Brain microvascular endothelial cell (primary cell): ENCODE data around the gene SORBS1.
"Not testable (repeated sequence)": the region's sequence is repeated elsewhere in the genome, so short reads cannot be mapped to it uniquely, and the experiment has no call there.

ENCODE experiments used
- DNase-seq: peaks from one replicate; pipeline ENCODE4 v3.0.0-alpha.2; 2020
- H3K27ac ChIP-seq: fragments of 250-450 bp; sonication (Bioruptor Pico); 2 replicates; pipeline ENCODE4 v1.5.1; 2020; ENCODE audit warnings: mild to moderate bottlenecking, moderate library complexity
- H3K27me3 ChIP-seq: fragments of 250-450 bp; sonication (Bioruptor Pico); replicated peaks from 2 replicates; pipeline ENCODE4 v1.5.1; 2020; ENCODE audit warnings: mild to moderate bottlenecking
- H3K36me3 ChIP-seq: fragments of 250-450 bp; sonication (Bioruptor Pico); replicated peaks from 2 replicates; pipeline ENCODE4 v1.5.1; 2020; ENCODE audit warnings: mild to moderate bottlenecking
- H3K4me3 ChIP-seq: 2 replicates; pipeline ENCODE4 v1.5.1; 2011; ENCODE audit warnings: low read depth, mild to moderate bottlenecking, control low read depth, low read length, moderate library complexity
- CTCF ChIP-seq: IDR thresholded peaks from 2 replicates; pipeline ENCODE4 v1.5.1; 2011; ENCODE audit warnings: low read depth, mild to moderate bottlenecking, moderate library complexity, low read length, control low read depth, inconsistent platforms; ENCODE audit errors: missing control alignments
- in situ Hi-C: cut with HindIII; loops from 2 replicates; pipeline ENCODE4 v1.10.0; 2017; ENCODE audit warnings: low sequenced_read_pairs, low pct_ligation_motif_present

The SORBS1 gene

DNA sequence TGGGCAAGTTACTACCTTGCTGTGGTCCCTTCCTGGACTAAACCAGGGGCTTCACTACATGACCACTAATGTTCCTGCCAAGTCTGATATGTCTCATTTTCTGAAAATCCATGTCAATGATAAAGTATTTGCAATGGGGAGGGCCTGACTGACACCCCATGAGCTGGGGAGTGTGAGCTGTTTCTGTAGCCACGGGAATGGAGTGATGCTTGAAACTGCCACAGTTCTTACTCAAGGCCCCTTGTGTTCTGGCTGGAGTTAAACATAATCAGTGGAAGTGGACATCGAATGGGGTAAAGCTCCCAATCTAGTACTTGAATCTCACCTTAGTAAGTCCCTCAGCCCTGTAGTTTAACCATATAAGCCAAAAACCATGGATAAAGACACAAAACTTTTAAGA is 208.5 kb downstream of the SORBS1 start:
- in situ Hi-C loops = loop anchor here (25.0 kb wide), 1 partner anchor 165 kb away; the partner anchor contains the start of gene ACSM6
- no peak for TF ChIP-seq CTCF

DNA sequence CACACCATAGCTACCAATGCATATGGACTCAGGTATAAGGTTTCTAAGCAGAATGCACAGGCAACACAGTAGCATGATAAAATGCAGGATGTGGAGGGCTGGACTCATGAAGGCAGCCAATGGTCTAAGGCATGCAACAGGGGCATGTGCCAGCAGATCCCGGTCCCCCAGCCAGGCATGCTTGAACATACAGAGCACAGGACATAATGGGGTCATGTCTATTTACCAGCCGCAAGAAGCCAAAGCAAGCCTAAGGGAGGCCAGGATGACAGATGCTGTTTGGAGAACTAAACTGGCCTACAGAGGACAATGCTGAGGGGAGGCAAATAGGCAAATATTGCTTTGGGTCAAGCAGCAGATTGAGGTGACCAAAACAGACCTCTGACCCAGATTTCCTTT is 210.3 kb downstream of the SORBS1 start:
- Histone ChIP-seq H3K36me3 (no peaks in the 10 kb centered on the region), H3K27me3 (no peaks in the 10 kb centered on the region), H3K4me3 (no peak overlapping the region), H3K27ac (no peak overlapping the region)
- in situ Hi-C loops = loop anchor here (25.0 kb wide), 1 partner anchor 164 kb away; the partner anchor contains the start of gene ACSM6
- no peak for DNase-seq
- TF ChIP-seq CTCF = no peak

More for the DNA sequence above, 208.5 kb downstream of the SORBS1 start:
- Histone ChIP-seq H3K36me3 (no peaks in the 10 kb centered on the region), H3K4me3 (no peak overlapping the region), H3K27me3 (no peaks in the 10 kb centered on the region), H3K27ac (no peak overlapping the region)
- no peak for DNase-seq

DNA sequence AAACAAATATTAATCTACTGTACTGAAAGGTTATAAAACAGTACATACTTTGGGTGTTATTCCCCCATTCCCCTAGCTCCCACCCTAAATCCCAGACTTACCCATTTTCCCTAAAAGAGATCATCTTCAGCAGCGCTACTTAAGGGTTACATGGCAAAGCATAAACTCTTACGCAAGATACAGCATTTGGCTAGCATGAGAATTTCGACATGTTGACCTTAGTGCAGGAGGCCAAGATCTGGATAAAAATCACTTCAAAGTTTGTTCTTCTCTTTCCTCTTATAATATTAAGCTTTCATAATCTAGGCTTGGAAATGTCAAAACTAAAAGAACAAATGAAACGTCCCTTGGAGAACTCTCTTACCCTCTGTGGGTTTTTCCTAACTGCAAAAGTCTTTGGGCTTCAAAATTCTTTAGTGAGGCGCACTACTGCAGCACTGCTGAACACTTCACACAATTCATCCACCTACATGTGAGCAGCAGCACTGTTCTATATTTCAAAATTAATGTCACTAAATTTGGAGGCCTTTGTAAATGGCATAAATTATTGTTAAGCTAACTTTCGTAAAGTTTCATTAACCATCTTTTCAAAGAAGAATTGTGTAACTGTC is 210.8 kb downstream of the SORBS1 start:
- H3K4me3 ChIP-seq = no peak overlapping the region
- H3K36me3 ChIP-seq = no peaks in the 10 kb centered on the region
- no peak for TF ChIP-seq CTCF
- H3K27me3 ChIP-seq = no peaks in the 10 kb centered on the region
- in situ Hi-C loops = loop anchor here (25.0 kb wide), 1 partner anchor 163 kb away; the partner anchor contains the start of gene ACSM6
- DNase-seq = no peak
- no peak overlapping the region for H3K27ac ChIP-seq

DNA sequence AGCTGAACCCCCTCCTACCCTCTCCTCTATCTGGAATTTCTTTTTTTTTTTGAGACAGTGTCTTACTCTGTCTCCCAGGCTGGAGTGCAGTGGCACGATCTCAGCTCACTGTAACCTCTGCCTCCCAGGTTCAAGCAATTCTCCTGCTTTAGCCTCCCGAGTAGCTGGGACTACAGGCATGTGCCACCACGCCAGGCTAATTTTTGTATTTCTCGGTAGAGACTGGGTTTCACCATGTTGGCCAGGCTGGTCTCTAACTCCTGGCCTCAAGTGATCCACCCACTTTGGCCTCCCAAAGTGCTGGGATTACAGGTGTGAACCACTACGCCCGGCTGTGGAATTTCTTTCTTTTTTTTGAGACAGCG is 213.8 kb downstream of the SORBS1 start:
- in situ Hi-C loops, H3K4me3 ChIP-seq, H3K27ac ChIP-seq, H3K27me3 ChIP-seq, H3K36me3 ChIP-seq, DNase-seq: not testable (repeated sequence)

DNA sequence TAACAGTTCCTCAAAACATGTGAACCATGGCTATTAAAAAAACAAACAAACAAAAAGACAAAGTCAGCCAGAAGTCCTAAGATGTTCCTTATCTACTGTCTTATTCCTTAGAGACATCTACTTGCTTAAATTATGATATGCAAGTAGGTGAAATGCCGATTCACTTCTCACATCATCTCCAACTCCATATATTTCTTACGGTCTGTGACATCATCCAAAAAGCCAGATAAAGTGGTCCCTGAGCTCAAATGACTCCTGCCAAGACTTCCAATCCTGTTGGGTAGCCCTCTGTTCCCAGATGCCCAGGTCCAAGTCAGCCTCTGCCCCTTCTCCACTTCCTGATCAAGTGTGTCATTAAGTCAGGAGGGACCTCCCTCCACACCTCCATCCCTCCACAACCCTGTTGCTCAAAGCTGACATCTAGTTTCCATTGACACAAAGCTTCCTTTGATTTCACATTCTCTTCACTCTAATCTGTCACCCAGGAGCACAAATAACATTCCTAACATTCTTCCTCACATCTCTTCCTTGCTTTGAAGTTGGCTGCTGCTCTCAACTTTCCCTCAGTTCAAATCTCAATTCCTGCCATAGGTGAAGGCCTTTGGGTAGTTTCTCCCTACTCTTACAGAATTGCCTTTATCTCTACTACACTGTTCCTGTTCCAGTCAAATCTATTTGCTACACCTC is 214.3 kb downstream of the SORBS1 start:
- TF ChIP-seq CTCF = no peak
- Histone ChIP-seq H3K27me3 (no peaks in the 10 kb centered on the region), H3K4me3 (no peak overlapping the region), H3K27ac (no peak overlapping the region), H3K36me3 (no peaks in the 10 kb centered on the region)
- in situ Hi-C loops = no loop called here
- DNase-seq = no peak

- TF ChIP-seq CTCF = no peak
- H3K27ac ChIP-seq = no peak overlapping the region
- no peaks in the 10 kb centered on the region for H3K27me3 ChIP-seq
- no peaks in the 10 kb centered on the region for H3K36me3 ChIP-seq
- no peak overlapping the region for H3K4me3 ChIP-seq
- DNase-seq = no peak
- in situ Hi-C loops = no loop called here
Measured at GRCh38 chr10:95343573-95343972, 217.6 kb downstream of the SORBS1 start.
